Peyer's patch (tissue), 4 donors: Measurements from ENCODE around the gene SLC29A4. TPM values are rescaled to one million over a fixed set of nuclear protein-coding genes. Genes with fewer than 3 reads are reported as not detected.

Source experiments
- DNase-seq, 3 donors: peaks; one replicate each; pipeline ENCODE4 v3.0.0-alpha.2; 2017 to 2019
- H3K27ac ChIP-seq, 4 donors: fragments of 200-600 bp; sonication (generic); one replicate each; pipeline ENCODE4 v1.5.1; 2016 to 2019
- H3K27me3 ChIP-seq, 2 donors: fragments of 200-600 bp; sonication (generic); one replicate each; pipeline ENCODE4 v1.5.1; 2019
- H3K36me3 ChIP-seq, 3 donors: fragments of 200-600 bp; sonication (generic); one replicate each; pipeline ENCODE4 v1.5.1; 2016 to 2019
- H3K4me1 ChIP-seq, 4 donors: fragments of 200-600 bp; sonication (generic); one replicate each; pipeline ENCODE4 v1.5.1; 2016 to 2019
- H3K4me3 ChIP-seq, 4 donors: fragments of 200-600 bp; sonication (generic); 1 replicate in 3 of 4; 2 replicates in 1 of 4; pipeline ENCODE4 v1.5.1; 2016 to 2019; ENCODE audit warnings: mild to moderate bottlenecking in 1 of 4
- H3K9me3 ChIP-seq, 4 donors: fragments of 200-600 bp; sonication (generic); one replicate each; pipeline ENCODE4 v1.5.1; 2016 to 2019; ENCODE audit warnings: mild to moderate bottlenecking in 1 of 4
- CTCF ChIP-seq, 6 experiments: fragments of 450-650 bp in 4 of 6; fragments of 200-600 bp in 2 of 6; sonication (generic) in 1 of 6; IDR thresholded peaks; one replicate each; pipeline ENCODE4 v1.5.1; 2017 to 2019; ENCODE audit warnings: antibody characterized with exemption in 6 of 6, mild to moderate bottlenecking in 3 of 6, moderate library complexity in 1 of 6
- POLR2A ChIP-seq, 2 donors: fragments of 450-650 bp; IDR thresholded peaks; one replicate each; pipeline ENCODE4 v1.5.1; 2017; ENCODE audit warnings: antibody characterized with exemption in 2 of 2, mild to moderate bottlenecking in 2 of 2, moderate library complexity in 2 of 2
- total RNA-seq, 4 donors: library from RNA; depleted of rRNA; stranded (reverse); fragments of >200 nt; gene quantifications; one replicate each; pipeline ENCODE4 v1.1.0, GENCODE V29; 2016

The SLC29A4 gene
- total RNA-seq, 4 donors from 2014 or later: 3.2 to 12.4 (median 4.6) TPM

DNA sequence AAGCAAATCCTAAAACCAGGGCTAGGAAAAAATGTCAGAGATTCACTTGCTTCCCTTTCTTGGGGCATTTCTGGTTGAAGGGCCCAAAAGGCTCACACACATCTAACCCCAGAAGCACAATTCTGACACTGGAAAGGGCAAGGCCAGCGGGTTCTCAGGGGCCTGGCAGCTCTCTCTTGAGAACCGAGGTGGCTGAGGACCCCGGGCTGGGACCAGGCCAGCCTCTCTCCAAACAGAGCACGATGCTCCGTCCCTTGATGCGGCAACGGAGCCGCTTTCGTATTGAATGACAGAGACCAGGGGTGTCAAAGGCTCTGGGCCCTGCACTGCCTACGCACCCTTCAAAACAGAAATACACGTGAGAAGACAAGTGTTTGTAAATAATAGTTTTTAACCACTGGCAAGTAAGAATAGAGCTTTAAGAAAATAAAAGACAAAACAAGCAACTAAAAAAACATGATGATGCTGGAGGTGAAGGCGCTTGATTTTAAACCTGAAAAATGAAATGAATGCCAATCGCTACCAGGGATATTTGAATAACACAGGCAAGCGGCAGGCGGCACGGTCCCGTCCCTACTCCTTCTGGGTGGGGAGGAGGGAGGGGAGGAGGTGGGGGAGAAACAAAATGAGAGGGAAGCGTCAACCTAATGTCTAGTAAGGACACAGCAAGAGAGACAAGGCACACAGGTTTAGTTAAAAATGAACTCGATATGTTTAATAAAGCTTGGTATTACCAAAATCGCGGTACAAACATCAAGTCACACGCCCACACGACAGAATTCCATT, 68.0 kb downstream of the SLC29A4 start:
- Histone ChIP-seq H3K4me1 (peaks cover 0 to 29% (median 0%) of the 10 kb centered on the region in 4 donors), H3K27ac (no peak overlapping the region), H3K27me3 (no peaks in the 10 kb centered on the region), H3K9me3 (no peaks in the 10 kb centered on the region), H3K36me3 (peaks cover 0 to 65% (median 0%) of the 10 kb centered on the region in 3 donors), H3K4me3 (no peak overlapping the region)
- TF ChIP-seq CTCF (IDR thresholded peaks at IDR 0.05): no peak
- no peak for TF ChIP-seq POLR2A (IDR thresholded peaks at IDR 0.05)
- DNase-seq: no peak

GRCh38 chr7:5351507-5352265, 68.9 kb downstream of the SLC29A4 start:
- H3K4me3 ChIP-seq: no peak overlapping the region
- peaks cover 0 to 68% (median 0%) of the 10 kb centered on the region in 3 donors for H3K36me3 ChIP-seq
- H3K27ac ChIP-seq: no peak overlapping the region
- no peak for DNase-seq
- H3K27me3 ChIP-seq: no peaks in the 10 kb centered on the region
- no peaks in the 10 kb centered on the region for H3K9me3 ChIP-seq
- peaks cover 0 to 31% (median 0%) of the 10 kb centered on the region in 4 donors for H3K4me1 ChIP-seq
- no peak for TF ChIP-seq CTCF (IDR thresholded peaks at IDR 0.05)
- no peak for TF ChIP-seq POLR2A (IDR thresholded peaks at IDR 0.05)

GRCh38 chr7:5352440-5353010, 69.8 kb downstream of the SLC29A4 start:
- Histone ChIP-seq H3K27ac (no peak overlapping the region), H3K36me3 (peaks cover 0 to 74% (median 0%) of the 10 kb centered on the region in 3 donors), H3K4me3 (no peak overlapping the region), H3K27me3 (no peaks in the 10 kb centered on the region), H3K4me1 (peaks cover 0 to 31% (median 0%) of the 10 kb centered on the region in 4 donors), H3K9me3 (no peaks in the 10 kb centered on the region)
- DNase-seq: no peak
- no peak for TF ChIP-seq CTCF (IDR thresholded peaks at IDR 0.05)
- no peak for TF ChIP-seq POLR2A (IDR thresholded peaks at IDR 0.05)

GRCh38 chr7:5354460-5355232, 71.9 kb downstream of the SLC29A4 start:
- Histone ChIP-seq H3K36me3 (peaks cover 0 to 74% (median 0%) of the 10 kb centered on the region in 3 donors), H3K9me3 (no peaks in the 10 kb centered on the region), H3K27ac (peak overlapping the region in 2 of 4 donors; percentile 52 to 72), H3K27me3 (no peaks in the 10 kb centered on the region), H3K4me3 (peak overlapping the region in 1 of 4 donors; percentile 19), H3K4me1 (peaks cover 0 to 31% (median 0%) of the 10 kb centered on the region in 4 donors)
- TF ChIP-seq CTCF (IDR thresholded peaks at IDR 0.05): no peak
- TF ChIP-seq POLR2A (IDR thresholded peaks at IDR 0.05): no peak
- DNase-seq: peak in 2 of 3 donors; percentile 72 to 77

Other genes starting within 250 kb of the SLC29A4 start
- 10 to 100 TPM; 10.9 to 13.2 (median 11.8) TPM for gene RBAK, start 237.1 kb upstream of the SLC29A4 start, total RNA-seq
- 10 to 100 TPM; 45.7 to 67.7 (median 50.0) TPM for gene WIPI2, start 92.7 kb upstream of the SLC29A4 start, total RNA-seq
- 100 to 1,000 TPM; 112 to 325 (median 211) TPM for gene TNRC18, start 140.9 kb downstream of the SLC29A4 start, total RNA-seq
- 10 to 100 TPM in 3 of 4 donors, 1 to 10 TPM in 1; 9.1 to 15.3 (median 13.1) TPM for gene FBXL18, start 230.9 kb downstream of the SLC29A4 start, total RNA-seq
- gene ACTB, start 247.7 kb downstream of the SLC29A4 start, total RNA-seq: 1,000 to 10,000 TPM; 3,308 to 5,502 (median 3,941) TPM